GM21390 (cell line): Measurements from ENCODE around the gene KCNJ10.
"Not testable (repeated sequence)": the region's sequence is repeated elsewhere in the genome, so short reads cannot be mapped to it uniquely, and the experiment has no call there.

Experiments used
- ATAC-seq: cut with Tn5 transposase; IDR thresholded peaks from one replicate; pipeline ENCODE4 v1.9.1; 2021; ENCODE audit not compliant: unreplicated experiment

KCNJ10 gene

DNA sequence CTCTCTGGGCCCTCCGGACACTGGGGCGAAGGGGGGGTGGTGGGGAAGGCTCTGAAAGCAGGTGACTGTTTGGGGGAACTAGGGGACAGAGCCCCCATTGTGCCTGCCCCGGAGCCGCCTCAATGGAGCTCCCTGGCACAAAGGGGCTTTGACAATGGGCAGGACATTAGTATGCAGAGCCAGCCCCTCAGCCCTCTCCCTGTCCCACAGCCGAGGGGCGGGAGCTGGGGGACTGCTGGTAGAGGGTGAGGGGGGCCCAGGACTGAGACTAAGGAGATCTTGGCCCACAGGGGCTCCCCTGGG, 7.8 kb downstream of the KCNJ10 start:
- ATAC-seq: no peak

DNA sequence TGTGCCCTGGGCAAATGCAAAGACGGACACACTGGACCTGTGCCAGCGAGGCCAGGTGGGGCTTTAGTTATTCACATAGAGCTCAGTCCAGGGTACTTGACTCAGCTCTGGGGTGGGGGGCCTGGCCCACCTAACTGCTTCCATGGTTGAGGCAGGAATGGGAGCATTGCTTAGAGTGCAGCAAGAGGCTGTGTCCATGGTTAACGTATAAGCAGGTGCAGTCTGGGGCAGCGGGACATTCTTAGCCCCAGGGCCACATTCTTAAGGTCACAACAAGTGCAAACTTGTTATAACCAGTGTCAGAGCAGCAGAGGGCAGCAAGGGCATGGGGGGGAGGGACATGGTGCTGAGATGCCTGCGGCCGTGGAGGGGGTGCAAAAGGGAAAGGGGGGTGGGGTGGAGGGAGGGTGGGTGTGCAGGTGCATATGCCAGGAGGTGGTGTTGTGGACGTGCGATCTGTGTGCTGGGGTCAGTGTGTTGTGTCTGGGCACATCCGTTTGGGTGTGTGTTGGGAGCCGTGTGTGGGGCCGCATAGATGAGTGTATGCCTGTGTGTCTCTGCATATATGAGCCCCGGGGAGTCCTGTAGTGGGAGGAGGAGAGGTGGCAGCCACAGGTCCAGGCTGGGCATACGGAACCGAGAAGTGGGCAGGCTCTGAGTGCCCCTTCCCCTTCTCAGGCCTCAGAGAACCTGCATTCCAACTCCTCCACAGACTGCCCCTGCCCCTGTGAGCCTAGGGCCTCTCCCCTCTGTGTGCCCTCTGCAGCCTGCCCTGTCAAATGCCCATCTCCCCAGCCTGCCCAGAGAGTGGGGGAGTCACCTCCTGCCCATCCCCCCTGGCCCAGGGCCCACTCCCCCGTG, 8.4 kb downstream of the KCNJ10 start:
- ATAC-seq: no peak

DNA sequence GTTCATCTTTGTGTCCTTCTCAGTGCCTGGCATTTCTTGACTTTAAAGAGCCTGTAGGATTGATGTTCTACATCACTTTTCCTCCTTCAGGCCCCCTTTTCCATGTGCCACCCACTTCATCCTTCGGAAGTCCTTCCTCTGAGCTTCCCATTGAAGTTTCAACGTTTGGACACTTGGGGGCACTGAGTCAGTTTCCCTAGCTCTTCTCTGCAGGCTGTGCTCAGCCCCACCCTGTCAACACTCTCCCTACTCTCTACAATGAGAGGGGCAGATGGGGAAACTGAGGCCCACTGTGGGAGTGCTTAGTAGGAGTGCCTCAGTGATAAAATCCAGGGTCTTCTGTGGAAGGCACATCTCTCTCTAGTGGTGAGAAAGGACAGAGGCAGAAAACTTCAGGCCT, 11.9 kb downstream of the KCNJ10 start:
- no peak for ATAC-seq

DNA sequence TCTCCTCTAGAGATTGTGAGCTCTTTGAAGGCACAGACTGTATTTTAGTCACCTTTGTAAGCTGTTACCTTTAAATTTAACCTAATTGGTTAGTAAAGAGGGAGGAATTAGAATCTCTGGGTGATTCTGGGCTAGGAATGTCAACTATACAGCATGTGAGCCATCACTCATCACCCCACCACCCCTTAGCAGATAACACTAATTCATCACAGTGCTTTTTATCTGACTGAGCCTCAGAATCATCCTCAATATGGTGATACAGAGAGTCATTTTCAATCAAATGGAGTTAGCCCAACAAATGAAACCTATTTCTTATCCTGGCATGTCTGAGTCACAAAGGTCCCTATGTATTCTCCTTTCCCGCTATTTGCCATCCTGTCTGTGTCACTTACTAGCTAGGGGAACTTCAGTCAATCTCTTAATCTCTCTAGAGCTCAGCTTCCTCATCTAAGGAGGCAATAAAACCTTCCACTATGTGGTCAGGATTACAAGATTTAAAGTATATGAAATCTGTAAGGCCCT, 13.3 kb downstream of the KCNJ10 start:
- ATAC-seq: no peak

DNA sequence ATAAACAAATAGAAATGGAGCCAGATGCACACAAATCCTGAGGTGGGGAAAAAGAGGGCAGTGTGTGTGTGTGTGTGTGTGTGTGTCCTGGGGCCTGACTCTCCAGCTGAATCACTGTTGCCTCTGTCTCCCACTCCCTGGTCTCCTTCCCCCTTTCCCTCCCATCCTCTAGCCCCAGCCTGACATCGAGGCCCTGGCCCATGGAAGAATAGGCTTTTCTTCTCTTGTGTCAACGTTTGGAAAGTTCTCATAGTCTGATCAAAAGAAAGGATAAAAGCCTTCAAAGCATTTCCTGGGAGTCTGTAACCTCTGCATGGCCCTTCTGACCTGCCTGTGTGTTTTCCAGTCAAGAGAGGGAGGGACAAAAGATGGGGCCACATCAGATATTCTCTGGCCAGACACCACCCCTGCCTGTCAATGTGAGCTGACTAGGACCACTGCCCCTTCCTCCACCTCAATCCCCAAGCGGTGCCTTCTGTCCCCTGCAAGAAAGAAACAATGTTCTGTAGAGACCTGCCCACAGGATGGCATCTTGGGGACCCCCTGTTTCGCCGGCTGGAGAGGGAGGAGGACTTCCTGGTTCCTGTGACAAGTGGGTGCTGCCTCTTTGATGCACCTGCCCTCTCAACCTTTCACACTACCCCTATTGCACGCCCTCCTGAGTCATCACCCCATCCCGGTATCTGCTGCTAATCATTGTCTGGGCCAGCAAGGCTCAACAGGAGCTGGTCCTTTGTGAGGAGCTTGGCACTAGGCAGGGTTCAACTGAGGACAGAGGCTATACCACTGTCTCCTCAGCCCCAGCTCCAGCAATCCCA, 16.2 kb downstream of the KCNJ10 start:
- ATAC-seq: no peak

DNA sequence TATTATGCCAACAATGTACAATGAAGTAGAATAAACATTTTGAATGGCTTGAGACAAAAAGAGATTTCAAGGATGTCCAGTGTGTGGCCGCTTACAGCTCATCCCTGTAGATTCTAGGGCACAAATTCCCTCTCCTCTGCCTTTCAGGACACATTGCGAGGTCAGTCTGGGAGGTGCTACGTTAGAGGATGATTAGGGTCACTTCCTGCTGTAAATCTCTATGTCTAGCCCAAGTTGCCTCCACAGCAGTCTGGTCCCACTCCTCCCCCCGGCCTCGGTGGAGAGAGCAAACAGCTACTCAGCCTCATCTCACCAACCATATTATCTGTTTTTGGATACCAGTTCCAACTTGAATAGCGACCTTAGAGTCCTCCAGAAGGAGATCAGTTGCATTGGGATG, 17.0 kb downstream of the KCNJ10 start:
- no peak for ATAC-seq

DNA sequence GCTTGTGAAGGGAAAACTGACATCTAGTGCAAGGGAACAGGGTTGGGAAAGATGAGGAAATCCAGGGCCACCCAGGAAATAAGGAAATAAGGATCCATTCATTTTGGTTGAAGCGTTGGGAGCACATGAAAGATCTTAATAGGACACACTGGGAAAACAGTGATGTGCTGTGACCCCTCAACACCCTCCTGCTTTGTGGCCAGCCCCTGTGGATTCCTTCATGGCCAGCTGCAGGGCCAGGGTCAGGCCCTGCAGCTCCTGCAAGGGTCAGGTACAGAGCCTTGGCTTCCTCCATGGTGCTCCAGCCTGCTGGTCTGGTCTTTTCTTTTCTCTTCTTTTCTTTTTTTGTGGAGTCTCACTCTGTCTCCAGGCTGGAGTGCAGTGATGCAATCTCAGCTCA, 19.3 kb downstream of the KCNJ10 start:
- ATAC-seq: no peak

DNA sequence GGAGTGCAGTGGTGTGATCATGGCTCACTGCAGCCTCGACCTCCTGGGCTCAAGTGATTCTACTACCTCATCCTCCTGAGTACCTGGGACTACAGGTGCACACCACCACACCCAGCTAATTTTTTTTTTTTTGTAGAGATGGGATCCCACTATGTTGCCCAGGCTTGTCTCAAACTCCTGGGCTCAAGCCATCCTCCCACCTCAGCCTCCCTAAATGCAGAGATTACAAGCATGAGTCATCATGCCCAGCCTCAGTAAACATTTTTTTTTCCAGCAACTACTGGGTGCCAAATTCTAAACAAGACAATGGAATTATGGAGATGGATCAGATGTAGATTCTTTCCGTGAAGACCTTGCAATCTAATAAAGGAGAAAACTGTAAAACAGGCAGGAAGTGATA, 19.8 kb downstream of the KCNJ10 start:
- ATAC-seq: not testable (repeated sequence)

DNA sequence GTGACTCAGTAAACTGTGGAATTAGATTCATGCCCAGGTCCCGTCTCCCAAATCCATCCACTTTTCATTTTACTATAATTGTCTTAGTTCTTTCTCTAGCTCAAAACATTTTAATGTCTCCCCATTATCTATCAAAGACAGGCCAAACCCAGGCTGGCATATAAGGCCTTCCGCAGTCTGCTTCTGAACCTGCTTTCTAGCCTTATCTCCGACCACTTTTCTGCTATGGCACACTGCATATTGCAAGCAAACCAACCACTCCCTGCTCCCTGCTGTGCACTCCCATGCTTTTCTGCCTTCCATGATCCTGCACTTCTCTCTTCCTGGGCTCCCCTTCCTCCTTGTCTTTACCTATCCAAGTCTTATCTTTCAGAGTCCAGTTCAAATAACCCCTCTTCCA, 20.9 kb downstream of the KCNJ10 start:
- ATAC-seq: no peak

DNA sequence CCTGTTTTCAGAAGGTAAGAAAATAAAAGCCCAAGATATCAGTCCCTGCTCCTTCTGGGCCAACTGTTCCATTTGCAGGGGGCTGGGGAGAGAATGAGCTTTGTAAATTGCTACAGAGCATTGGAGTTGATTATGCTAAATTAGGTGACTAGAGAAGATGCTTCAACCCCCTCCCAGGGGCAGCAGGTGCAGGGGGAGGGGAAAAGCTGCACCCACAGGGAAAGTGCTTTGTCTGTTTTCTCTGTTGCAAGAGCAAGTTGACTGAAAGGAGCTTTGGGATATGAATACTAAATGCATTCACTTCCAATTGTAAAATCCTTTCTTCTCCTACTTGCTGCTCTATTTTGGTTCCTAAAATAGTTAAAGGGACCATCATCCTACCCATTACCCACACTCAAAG, 21.6 kb downstream of the KCNJ10 start:
- no peak for ATAC-seq

DNA sequence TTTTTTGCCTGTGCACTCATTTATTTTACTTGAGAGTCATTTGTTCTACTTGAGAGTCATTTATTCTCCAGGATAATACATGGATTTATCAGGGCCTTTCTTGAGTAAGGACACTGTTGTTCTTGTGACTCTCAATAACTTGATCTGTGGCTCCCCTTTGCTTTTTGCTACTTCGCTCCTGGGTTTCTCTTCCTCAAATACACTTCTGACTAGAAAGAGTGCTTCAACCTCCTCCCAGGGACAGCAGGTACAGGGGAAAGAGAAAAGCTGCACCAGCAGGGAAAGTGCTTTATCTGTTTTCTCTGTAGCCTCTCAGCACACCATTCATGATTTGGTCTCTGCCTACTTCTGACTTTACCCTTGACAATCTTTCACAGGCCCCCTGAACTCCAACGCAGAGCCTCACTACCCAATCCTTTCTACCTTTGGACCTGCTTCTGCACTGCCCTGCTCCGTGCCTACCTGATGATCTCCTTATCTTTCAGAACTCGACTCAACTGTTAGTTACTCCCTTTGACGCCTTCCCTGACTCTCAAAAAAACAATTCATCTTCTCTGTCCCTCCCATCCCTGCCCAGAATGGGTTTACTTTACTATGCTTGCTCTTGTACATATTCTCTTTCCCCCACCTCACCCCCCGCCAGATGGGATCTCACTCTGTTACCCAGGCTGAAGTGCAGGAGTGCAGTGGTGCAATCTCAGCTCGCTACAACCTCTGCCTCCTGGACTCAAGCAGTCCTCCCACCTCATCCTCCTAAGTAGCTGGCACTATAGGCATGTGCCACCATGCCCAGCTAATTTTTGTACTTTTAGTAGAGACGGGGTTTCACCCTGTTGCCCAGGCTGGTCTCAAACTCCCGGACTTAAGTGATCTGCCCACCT, 22.6 kb downstream of the KCNJ10 start:
- peak; percentile 53 for ATAC-seq

DNA sequence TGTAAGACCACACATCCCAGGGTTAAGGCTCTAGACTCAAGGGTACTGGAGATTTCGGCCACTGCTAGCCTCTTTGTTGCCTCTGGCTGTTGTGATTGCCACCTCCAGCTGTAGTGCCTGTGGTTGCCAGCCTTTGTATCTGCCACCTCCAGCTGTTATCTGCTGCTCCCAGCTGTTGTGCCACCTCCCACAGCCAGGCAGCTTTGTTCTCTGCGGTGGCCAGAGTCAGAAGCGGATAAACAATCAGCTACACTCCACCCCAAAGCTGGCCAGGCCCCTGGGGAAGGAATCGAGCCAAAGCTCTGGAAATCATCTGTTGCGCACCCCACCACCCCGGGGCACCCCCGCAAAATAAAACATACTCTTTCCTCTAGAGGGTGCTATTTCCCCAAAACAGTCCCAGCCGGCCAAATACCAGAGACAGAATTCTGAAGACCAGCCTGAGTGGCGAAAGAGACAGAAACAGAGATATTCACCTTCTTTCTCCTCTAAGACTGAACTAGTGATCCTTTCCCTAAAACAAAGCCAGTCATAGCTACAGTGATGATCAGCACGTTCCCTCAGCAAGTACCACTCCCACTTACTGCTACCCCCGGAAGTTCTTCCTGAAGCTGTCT, 23.4 kb downstream of the KCNJ10 start:
- ATAC-seq: peak; percentile 67

DNA sequence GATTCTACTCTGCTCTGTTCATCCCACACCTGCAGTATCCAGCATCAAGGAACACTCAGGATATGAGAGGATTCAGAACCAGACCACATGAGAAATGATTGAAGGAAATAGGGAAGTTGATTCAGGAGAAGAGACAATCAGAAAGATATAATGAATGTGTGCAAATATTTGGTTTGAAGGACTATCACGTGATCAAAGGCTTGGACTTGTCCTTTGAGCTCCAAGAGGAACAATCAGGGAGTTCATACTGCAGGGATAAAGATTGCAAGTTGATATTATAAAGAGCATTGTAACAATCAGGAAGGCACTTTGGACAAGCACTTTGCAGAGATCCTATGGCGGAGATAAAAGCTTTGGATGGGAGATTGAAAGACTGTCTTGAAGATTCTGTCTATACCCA, 24.3 kb downstream of the KCNJ10 start:
- no peak for ATAC-seq

DNA sequence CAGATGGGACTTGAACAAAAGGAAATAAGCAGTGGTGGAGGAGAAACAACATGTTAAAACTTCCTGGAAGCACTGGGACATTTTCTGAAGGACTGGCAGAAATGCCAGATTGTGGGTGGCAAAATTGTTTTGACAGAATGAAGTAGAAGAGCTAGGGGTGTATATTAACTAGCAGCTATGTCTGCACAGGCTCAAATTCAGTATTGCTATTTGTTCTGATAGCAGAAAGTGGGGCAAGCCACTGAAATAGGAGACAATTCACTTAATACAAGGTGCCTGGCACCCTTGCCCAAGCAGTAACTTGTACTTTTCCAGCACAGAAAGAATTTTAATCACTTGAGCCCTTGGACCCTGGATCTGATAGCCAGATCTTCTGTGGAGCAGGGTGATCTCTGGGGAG, 26.4 kb downstream of the KCNJ10 start:
- ATAC-seq: no peak

DNA sequence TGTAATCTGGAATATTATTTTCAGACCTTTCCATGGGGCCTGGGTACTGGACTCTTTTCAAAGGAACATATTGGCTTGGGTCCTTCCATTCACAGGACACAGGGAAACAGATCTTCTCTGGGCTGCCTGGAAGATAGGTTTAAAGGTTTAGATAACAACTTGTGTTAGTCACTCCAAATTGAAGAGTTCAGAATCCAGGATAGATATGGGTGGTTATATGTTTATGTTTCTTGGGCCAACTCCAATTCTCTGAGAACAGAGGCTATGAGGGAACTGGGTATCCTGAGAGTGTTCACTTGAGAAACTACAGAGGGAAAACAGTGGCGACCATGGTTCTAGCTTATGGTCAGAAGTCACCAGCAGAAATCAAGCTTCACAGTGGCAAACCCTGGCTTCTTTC, 29.5 kb downstream of the KCNJ10 start:
- ATAC-seq: no peak

DNA sequence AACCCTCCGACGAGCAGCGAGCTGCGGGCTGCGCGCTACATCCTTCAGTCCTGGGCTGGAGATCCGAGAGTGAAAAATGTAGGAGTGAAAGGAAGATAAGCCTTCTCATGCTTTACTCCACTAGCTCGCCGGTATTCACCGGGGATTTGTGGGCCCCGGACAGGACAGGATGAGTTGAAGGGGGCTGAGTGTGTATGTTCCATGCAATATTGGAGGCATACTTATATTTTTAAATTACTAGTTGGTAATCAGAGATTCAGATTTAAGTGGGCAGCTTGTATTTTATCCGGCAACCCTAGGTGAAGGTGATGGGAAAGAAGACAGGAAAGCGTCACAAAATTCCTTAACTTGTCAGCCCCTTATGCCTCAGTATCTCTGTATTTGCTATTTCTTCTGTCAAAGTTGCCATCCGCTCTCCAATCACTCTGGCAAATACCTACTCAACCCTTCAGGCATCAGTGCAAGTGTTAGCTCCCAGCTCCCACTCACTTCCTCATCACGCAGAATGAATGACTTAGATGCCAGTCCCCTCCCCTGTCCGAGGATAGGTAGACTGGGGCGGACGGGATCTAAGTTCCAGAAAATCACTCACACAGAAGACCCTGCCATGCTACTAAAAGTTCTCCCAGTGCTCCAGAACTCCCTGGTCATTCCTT, 37.7 kb downstream of the KCNJ10 start:
- peak; percentile 24 for ATAC-seq

DNA sequence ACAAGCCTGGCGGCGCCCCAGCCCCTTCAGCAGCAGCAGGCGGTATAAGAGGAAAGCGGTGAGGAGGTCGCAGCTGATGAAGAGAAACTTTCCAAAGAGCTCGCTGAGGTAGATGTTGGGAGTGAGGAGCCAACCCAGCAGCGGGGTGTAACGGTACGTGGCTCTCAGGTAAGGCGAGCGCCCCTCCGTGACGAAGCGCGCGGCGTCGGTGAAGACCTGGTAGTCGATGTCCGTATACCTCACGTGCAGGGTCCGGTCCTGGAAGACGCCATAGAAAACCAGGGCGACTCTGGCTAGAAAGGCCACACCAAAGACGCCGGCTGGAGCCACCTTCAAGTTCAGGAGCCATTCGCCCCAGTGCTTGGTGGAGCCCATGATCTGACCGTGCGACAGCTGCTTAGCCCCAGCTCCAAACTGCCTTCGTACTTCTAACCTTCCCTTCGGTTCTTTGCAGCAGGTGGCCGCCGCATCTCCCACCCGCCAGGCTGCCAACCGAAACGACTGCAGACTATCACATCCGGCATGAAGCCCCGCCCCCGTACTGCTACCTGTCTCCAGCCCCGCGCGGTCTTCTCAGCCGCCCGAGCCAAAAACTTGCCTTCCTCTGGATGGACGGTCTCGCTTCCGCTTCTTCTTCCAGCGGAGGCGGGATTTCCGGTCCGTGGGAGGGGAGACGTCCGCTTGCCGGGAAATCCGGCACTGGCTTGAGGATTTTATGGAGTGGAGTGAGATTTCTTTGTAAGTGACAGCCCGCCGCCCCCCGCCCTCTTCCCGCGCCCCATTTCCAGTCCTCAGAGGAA, 38.4 kb downstream of the KCNJ10 start, which contains the start of gene PIGM:
Gene PIGM, minus strand, starts transcription at position 626 of the 800 bp plus-strand sequence. Its CDS starts 251 bp downstream, at position 375.
- peak; percentile 94 for ATAC-seq

DNA sequence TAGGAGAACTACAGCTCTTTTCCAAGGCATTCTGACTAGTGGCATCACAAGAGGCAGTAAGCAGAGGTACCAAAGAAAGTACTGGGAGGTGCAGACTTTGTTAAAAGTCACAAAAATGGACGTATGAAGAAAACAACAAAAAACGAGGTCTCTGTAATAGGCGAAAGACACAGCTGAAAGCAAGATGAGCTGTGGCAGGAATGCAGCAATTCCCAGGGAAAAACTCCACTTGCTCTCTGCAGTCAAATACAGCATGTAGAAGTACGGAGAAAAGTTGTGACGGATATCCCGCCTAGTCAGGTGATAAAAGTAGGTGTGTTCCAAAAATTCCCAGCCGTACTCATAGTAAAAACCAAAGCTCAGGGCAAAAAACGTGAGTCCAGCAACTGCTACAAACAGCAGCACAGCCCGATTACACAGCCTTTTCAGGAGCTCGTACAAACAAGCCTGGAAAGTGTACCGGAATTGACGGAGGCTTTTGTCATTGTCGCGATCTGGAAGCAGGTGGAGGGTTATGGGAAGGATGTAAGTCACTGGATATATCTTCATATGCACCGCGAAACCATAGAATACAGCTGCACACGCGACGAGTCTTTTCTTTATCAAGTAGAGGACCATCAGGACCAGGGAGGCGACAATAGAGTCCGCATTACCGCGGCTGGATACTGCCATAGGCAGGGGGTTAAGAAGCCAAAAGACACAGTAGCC, 39.1 kb downstream of the KCNJ10 start:
- ATAC-seq: peak; percentile 13

DNA sequence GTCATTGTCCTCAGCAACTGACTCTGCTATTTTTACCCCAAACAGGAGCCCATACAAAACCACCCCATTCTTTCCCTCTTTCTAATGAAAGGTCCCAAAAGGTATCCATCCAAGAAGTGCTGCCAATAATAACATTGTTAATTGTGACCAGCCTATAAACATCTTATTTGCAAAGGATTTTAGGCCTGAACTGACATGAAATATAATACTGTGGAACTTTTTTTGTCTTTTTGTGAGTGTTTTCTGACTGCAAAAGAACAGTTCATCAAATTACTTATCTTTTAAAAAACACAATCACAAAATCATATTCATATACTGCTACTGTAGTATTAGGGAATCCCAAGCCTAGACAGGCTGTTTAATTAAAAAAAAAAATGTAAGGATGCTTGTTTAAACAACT, 41.5 kb downstream of the KCNJ10 start:
- ATAC-seq: no peak
